ENCODE data around the gene CSNK2B.

DNA sequence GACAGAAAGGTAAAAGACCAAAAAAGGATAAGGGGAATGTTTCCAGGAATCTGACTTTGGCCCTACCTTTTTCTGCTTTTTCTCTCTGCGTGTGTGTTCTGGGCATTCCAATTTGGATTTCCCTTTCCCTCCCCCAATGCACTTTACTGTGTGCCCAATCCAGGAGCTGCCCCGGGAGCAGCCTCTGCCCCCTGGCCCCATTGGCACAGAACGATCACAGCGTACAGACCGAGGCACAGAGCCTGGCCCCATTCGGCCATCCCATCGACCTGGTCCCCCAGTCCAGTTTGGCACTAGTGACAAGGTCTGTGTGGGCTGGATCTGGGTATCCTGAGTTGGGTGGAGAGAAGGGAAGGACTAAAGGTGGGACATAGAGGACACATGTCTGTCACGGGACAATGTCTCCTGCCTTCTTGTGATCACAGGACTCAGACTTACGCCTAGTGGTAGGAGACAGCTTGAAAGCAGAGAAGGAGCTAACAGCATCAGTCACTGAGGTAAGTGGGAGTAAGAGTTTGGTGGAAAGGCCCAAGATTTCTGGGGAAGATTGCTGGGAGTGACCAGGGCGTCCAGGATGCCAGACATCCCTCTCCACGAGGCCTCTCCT is 30.8 kb upstream of the CSNK2B start:
- TF ChIP-seq, protein P1, sequence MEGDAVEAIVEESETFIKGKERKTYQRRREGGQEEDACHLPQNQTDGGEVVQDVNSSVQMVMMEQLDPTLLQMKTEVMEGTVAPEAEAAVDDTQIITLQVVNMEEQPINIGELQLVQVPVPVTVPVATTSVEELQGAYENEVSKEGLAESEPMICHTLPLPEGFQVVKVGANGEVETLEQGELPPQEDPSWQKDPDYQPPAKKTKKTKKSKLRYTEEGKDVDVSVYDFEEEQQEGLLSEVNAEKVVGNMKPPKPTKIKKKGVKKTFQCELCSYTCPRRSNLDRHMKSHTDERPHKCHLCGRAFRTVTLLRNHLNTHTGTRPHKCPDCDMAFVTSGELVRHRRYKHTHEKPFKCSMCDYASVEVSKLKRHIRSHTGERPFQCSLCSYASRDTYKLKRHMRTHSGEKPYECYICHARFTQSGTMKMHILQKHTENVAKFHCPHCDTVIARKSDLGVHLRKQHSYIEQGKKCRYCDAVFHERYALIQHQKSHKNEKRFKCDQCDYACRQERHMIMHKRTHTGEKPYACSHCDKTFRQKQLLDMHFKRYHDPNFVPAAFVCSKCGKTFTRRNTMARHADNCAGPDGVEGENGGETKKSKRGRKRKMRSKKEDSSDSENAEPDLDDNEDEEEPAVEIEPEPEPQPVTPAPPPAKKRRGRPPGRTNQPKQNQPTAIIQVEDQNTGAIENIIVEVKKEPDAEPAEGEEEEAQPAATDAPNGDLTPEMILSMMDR (IDR thresholded peaks at IDR 0.05; ENCODE audit: low read length): no peak
- no peak for TF ChIP-seq EZH2phosphoT487 (IDR thresholded peaks at IDR 0.05; ENCODE audit: low read length)
